ENCODE data around the gene ULK4.
A peak's percentile ranks its signal among the peaks of the same experiment; 100 is the strongest.

ULK4 gene

GRCh38 chr3:41241800-41242571, 719.9 kb downstream of the ULK4 start:
- no peak for DNase-seq

DNA sequence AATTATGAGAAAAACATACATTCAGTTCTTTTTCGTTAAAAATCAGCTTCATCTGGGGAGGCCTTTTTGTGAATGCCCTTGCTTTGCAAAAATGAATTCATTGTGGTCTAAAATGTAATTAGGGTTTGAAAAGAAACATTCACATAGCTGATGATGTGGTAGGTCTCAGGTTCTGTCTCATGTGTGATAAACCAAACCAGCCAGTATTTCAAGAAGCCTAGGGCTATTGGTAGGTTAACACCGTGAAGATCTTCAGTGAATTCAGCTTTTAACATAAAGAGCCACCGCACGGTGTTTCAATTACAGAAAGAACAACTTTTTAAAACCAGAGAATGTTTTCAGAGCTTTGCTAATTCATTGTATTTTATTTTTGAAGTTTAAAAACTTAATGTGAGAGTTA, 720.7 kb downstream of the ULK4 start:
- no peak for DNase-seq

GRCh38 chr3:41239587-41239986, 722.3 kb downstream of the ULK4 start:
- no peak for DNase-seq

DNA sequence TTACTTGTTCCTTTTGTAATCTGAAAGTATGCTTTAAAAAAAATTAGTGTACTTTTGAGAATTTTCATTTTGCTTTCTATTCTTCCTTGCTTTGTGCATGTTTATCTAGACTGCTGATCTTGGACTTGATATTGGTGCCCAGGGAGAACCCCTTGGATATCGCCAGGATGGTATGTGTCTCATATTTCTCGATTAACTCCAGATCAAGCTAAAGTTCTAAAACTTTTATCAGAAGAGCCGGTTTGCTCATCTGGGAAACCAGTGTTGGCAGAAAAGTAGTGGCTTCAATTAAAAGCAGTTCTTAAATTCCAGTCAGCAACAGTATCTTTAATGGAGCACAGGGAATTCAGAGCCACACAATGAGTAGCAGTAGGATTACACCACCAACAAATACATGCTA, 724.0 kb downstream of the ULK4 start:
- DNase-seq: no peak

DNA sequence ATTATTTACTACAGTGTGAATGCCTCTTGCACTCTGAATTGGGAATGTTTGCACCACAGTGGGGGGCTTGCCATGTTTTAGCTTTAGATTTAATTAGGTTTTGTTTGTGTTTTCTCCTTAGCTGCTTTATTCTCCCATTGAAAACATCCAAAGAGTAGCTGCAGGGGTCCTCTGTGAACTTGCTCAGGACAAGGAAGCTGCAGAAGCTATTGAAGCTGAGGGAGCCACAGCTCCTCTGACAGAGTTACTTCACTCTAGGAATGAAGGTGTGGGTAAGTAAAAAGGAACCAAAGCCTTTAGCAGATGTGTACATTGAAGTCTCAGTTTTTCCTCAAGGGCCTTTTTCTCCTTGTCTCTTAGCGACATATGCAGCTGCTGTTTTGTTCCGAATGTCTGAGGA, 725.7 kb downstream of the ULK4 start:
- DNase-seq: no peak

DNA sequence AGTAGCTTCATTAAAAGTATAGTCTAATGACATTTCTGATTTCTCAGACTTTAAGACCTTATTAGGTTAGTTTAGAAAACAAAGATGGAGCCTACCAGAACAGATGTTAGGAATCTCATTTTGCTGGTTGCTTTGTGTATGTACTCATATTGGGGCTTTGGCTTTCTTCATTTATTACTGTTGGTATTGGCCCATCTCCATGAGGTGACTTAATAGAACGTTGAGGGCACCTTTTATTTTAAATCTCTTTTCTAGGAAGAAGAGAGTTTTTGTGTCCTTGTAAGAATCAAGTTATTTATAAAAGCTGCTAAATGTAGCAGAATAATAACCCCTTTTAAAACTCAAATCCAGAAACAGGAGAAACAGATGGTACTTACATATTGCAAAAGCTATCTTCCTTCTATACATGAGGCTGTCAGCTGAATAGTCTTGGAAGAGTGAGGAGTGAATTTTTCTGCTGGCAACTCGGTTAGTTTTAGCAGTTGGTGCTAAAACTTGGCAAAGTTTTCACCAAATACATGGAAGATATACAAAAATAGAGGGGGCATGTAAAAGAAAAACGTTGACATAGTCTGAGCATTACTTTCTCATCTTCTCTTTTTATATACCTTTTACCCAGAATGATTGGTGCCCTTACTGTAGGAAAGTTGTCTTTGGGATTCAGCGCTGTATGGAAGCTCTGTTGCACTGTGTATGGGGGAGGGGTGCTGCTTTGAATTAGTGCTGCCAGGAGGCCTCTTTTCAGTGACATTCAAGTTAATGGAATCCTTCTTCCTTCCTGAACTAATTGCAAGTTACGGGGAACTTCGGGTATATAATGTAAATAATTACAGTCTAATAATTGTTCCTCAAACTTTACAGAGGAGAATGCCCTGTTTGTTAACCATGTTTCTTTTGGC, 726.8 kb downstream of the ULK4 start:
- DNase-seq: no peak

DNA sequence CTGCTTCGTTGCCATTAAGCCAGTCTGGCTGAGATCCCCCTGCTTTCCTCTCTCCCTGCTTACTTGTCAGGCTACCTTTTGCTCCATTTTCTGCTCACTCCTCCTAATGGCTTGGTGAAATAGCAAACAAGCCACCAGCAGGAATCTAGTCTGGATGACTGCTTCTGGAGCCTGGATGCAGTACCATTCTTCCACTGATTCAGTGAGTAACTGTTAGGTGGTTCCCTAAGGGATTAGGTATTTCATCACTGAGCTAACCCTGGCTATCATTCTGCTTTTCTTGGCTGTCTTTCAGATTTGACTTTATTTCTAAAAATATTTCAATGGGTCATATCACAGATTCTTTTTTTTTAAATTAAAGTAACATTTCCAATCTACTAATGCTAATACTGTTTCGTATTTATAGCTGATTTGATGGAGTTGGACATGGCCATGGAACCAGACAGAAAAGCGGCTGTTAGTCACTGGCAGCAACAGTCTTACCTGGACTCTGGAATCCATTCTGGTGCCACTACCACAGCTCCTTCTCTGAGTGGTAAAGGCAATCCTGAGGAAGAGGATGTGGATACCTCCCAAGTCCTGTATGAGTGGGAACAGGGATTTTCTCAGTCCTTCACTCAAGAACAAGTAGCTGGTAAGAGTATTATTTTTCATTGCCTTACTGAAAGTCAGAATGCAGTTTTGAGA, 737.6 kb downstream of the ULK4 start:
- DNase-seq: peak; percentile 15

DNA sequence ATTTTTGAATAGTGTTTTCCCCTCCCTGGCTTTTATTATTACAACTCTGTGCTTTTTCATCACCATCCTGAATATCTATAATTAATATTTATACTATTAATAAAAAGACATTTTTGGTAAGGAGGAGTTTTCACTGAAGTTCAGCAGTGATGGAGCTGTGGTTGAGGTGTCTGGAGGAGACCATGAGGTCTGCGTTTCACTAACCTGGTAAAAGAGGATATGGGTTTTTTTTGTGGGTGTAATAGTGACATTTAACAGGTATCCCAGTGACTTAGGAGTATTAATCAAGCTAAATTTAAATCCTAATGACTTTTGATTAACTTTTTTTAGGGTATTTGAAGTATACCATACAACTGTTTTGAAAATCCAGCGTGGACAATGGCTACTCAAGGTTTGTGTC, 738.2 kb downstream of the ULK4 start:
- DNase-seq: no peak

DNA sequence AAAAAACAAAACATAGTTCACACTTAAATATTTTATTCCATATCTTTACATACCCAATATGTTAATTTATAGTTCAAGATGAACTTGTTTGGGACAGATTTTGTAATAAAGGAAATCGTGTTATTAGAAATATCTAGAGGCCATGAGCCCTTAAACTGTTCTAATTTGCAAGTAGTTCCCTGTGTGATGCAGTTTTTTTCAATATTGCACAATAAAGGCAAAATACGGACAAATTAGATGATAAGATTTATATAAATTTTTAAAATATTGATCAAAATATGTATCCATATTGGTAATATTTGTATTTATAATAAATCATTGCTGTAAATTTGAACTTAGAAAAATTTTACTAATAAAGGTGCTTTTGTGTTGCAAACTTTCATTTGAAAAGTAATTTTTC, 738.8 kb downstream of the ULK4 start:
- DNase-seq: no peak

DNA sequence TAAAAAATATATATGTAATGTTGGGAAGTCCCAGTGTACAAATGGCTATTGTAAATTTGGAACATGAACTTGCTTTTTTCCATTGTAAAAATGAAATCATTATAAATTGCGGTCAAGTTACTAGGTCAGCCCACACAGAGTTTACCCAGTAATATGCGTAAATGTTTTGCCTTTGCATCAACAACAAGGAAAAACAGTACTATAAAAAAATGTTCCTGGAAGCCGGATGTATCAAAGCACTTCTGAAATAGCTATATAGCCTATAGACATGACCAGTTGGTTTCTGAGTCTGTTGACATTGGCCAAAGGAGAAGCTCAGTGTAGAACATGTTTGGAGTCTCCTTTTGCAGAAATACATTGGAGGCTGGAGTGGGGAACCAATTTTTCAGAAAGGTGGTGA, 739.4 kb downstream of the ULK4 start:
- no peak for DNase-seq

- DNase-seq: no peak
Observed at GRCh38 chr3:41222012-41222411, 739.9 kb downstream of the ULK4 start.

GRCh38 chr3:41220906-41221677, 740.8 kb downstream of the ULK4 start:
- DNase-seq: no peak

DNA sequence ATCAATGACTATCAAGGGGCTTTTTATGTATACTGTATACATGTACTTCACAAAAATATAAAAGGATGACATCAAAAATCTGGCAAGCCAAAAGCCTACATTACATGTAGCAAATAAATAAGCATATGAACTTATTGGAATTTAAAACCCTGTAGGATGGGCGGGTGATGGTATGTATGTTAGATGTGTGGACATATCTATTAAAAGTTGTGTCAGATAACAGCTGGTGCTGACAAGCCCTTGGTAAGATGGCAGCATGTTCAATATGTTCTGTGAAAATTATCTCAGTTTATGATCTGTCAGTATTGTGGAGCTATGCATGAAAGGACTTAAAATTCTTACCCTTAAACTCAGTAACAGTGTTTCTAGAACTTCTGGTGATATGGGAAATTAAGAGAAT, 742.5 kb downstream of the ULK4 start:
- DNase-seq: no peak

DNA sequence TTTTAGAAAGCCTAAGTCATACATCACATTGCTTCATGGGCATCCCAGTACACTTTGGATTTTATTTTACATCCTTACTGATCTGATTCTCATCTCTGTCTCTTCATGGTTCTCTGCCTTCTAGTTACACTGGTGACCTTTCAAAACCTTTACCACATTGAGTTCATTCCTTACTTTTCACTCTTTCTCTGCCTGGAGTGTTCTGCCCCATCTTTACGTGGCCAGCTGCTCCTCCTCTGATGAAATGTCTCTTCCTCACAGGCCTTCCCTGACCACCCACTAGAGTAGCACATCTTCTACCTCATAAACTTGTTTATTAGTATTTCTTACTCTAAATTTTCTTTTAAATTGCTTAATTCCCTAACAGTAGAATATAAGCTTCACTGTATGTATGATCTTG, 744.9 kb downstream of the ULK4 start:
- DNase-seq: no peak

DNA sequence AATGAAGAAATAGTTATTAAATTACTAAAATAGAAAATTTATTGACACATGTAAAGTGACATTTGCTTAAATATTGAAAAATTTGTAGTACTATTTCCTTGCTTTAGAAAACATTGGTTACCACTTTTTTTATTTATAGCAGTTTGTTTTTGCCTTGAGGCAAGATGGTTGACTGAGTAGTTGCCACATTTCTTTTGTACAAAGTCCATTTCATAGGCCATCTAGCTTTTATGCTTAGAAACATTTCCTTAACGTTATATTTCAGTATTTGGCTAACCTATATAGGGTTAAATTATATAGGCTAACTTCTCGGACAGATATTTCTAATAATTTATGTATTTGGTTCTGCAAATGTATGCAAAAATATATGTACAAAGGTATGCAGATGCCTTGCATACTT, 745.5 kb downstream of the ULK4 start:
- no peak for DNase-seq

DNA sequence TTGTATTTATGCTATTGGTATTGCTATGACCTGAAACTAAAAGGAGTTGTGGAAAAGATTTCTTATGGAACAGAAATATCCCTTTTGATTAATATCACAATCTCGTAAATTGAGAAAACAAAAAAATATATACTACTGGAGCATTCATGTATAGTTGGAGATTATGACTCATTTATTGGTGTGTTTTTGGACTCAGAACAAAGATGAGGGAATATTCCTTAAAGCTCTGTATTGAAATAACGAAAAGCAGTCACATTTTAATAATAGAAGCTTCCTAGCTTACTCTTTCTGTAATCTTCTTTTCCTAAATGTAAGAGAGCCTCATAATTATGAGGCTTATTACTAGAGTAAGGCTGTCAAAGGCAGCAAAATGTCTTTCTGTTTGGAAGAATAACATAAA, 748.3 kb downstream of the ULK4 start:
- DNase-seq: no peak

DNA sequence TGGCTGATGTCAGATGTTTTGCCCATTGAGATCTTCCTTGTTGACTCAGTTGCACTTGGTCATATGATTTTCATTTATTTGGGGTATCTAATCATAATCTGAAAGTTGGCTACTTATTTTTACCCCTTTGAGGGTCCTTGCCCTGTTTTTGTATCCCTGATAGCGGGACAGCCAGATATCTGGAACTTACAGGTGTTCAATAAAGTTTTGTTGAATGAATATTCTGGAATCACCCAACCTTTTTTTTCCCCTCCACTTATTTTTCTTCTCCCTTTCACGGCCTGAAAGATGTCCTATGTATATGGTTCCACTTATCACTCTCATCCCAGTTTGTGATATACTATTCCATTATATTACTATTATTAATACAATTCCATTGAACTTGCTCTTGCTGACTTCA, 749.8 kb downstream of the ULK4 start:
- no peak for DNase-seq

DNA sequence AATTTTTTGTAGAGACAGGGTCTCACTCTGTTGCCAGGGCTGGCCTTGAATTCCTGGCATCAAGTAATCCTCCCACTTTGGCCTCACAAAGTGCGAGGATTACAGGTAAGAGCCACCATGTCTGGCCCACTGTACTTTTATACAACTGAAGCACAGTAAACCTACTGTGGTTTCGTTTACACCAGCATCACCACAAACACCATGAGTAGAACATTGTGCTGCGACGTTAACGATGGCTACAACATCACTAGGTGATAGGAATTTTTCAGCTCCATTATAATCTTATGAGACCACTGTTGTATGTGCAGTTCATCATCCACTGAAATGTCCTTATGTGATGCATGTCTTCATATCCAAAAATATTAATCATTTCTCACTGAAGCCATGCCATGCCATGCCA, 750.9 kb downstream of the ULK4 start:
- DNase-seq: no peak

DNA sequence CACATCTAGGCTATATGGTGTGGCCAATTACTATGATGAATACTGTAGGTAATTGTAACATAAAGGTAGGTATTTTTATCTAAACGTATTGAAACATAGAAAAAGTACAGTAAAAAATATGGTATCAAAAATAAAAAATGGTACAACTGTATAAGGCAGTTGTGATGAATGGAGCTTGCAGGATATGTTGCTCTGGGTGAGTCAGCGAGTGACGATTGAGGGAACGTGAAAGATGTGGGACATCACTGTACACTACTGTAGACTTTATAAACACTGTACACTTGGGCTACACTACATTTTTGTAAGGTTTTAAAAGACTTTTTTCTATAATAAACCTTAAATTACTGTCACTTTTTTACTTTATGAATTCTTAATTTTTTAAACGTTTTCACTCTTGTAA, 752.3 kb downstream of the ULK4 start:
- DNase-seq: no peak

DNA sequence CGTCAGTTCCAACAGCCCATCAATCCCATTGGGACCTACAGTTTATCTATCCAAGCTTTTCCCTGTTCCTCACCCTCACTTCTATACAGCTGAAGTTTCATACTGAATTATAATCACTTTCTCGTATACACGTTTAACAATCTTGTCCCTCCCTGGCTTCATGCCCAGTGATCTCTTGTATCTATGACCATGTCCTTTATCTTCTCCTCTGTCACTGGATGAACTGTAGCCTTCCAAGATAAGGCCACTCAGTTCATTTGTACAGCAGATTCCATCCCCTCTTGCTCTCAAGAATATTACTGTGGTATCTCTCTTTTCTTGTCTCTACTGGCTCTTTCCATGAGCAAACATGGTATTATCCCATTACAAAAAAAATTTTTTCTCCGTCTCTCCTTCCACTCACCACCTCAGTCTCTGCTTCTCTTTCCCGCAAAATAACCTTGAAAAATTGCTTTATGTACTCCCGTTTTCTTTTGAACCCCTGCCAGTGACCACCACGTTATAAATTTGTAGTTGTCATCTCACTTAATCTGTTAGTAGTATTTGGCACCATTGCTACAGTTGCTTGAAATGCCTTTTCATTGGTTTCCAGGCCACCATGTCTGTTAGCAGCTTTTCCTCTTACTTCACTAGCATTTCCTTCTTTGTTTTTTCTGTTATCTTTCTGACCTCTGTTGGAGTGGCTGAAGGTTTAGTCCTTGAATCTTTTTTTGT, 753.2 kb downstream of the ULK4 start:
- no peak for DNase-seq

GRCh38 chr3:41207355-41207754, 754.5 kb downstream of the ULK4 start:
- no peak for DNase-seq

DNA sequence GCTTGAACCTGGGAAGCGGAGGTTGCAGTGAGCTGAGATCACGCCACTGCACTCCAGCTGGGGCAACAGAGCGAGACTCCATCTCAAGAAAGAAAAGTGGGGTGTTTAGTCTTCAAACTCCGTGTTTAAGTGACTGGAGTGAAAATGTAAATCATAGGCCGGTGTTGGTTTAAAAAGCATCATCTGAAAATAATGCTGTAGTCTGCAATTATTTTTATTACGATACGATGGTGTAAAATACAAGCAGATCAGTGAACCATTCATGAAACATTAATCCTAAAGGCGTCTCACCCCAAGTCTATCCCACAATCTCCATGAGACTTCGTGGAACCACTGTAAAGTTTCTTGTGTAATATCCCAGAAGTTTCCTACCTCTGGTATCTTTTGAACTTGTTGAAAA, 756.3 kb downstream of the ULK4 start:
- no peak for DNase-seq
